HEK293T (cell line): ENCODE results near the gene TRIM10.

Experiments used
- CTCF ChIA-PET: fragments of 350-600 bp; formaldehyde crosslinking; extraction: SDS; loops from one replicate; lab custom pipeline; 2021; ENCODE audit warnings: antibody characterized with exemption, inconsistent platforms; lab: Yijun Ruan, JAX
- POLR2A ChIA-PET: fragments of 350-600 bp; formaldehyde crosslinking; extraction: SDS; loops from one replicate; lab custom pipeline; 2020; ENCODE audit warnings: antibody characterized with exemption, inconsistent platforms; lab: Yijun Ruan, JAX
- DNase-seq: peaks from one replicate; pipeline ENCODE4 v3.0.0; 2012; ENCODE audit warnings: mixed read lengths; ENCODE audit errors: extremely low spot score
- ARNT ChIP-seq: fragments of 450-650 bp; IDR thresholded peaks from 2 replicates; pipeline ENCODE4 v1.6.1; 2017; ENCODE audit warnings: mild to moderate bottlenecking
- BHLHE40 ChIP-seq: fragments of 450-650 bp; IDR thresholded peaks from 2 replicates; pipeline ENCODE4 v1.6.1; 2016; ENCODE audit warnings: mild to moderate bottlenecking, moderate library complexity, borderline replicate concordance
- CTBP1 ChIP-seq: fragments of 450-650 bp; IDR thresholded peaks from 2 replicates; pipeline ENCODE4 v1.6.1; 2016; ENCODE audit warnings: borderline replicate concordance
- ELF4 ChIP-seq: fragments of 450-650 bp; IDR thresholded peaks from 2 replicates; pipeline ENCODE4 v1.6.1; 2017; ENCODE audit warnings: antibody characterized with exemption
- FOXA1 ChIP-seq: fragments of 450-650 bp; IDR thresholded peaks from 2 replicates; pipeline ENCODE4 v1.6.1; 2016; ENCODE audit warnings: mild to moderate bottlenecking
- FOXK2 ChIP-seq: fragments of 450-650 bp; IDR thresholded peaks from 2 replicates; pipeline ENCODE4 v1.6.1; 2016; ENCODE audit warnings: mild to moderate bottlenecking
- FOXM1 ChIP-seq: fragments of 450-650 bp; IDR thresholded peaks from 2 replicates; pipeline ENCODE4 v1.6.1; 2017; ENCODE audit warnings: mild to moderate bottlenecking, borderline replicate concordance
- HDGF ChIP-seq: fragments of 450-650 bp; IDR thresholded peaks from 2 replicates; pipeline ENCODE4 v1.6.1; 2017; ENCODE audit warnings: antibody characterized with exemption, borderline replicate concordance
- L3MBTL2 ChIP-seq: fragments of 450-650 bp; conservative IDR thresholded peaks from 2 replicates; pipeline ENCODE4 v1.6.1; 2016; ENCODE audit warnings: mild to moderate bottlenecking
- LEF1 ChIP-seq: fragments of 450-650 bp; IDR thresholded peaks from 2 replicates; pipeline ENCODE4 v1.6.1; 2017; ENCODE audit warnings: mild to moderate bottlenecking, borderline replicate concordance
- NFRKB ChIP-seq: fragments of 450-650 bp; IDR thresholded peaks from 2 replicates; pipeline ENCODE4 v1.6.1; 2016; ENCODE audit warnings: mild to moderate bottlenecking, moderate library complexity
- SP1 ChIP-seq: fragments of 450-650 bp; IDR thresholded peaks from 2 replicates; pipeline ENCODE4 v1.6.1; 2017
- SUZ12 ChIP-seq: fragments of 450-650 bp; IDR thresholded peaks from 2 replicates; pipeline ENCODE4 v1.6.1; 2016; ENCODE audit warnings: mild to moderate bottlenecking
- TARDBP ChIP-seq: fragments of 450-650 bp; IDR thresholded peaks from 2 replicates; pipeline ENCODE4 v1.6.1; 2016
- ZNF384 ChIP-seq: fragments of 450-650 bp; IDR thresholded peaks from 2 replicates; pipeline ENCODE4 v1.6.1; 2016
- TF ChIP-seq, protein P1 (sequence below): fragments of 450-650 bp; IDR thresholded peaks from 2 replicates; pipeline ENCODE4 v1.6.1; 2016

The TRIM10 gene

DNA sequence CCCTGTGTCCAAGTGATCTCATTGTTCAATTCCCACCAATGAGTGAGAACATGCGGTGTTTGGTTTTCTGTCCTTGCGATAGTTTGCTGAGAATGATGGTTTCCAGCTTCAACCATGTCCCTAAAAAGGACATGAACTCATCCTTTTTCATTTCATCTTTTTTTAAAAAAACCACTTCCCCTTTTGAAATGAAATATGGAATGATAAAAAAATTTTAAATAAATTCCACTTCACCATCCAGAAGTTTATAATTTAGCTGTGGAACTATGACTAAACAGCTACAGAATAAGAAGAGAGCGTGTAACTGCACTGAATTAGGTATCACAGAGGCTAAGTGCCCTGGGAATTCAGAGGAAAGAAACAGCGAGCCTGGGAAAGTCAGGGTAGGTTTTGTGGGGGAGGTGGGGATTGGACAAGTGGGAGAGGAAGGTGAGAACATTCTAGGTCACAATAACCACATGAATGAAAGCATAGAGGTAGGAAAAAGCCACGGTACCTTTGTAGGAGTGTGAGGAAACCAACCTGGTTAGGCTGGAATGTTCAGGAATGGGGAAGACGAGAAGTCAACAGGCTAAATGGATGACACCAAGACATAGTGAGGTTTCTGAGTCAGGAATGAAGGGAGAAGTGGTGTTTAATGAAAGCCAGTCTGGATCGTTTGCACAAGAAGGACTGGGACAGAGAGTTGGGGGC, 11.0 kb downstream of the TRIM10 start:
- POLR2A ChIA-PET = no interaction called here
- DNase-seq = no peak

DNA sequence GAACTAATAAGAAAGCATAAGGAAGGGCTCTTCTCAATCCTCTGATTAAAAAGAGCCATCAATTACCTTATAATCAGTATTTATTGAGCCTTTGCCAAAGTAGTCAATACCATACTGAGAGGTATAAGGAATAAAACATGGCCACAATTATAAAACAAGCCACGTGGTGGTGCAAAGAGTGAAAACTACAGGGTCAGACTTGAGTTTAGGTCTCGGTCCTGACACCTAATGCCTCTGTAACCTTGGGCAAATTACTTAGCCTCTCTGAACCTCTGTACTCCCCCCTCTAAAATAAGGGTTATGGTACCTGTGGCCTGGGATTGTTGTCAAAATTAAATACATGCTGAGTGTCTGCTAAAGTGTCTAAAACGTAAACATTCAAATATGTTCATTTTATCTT, 11.8 kb downstream of the TRIM10 start:
- CTCF ChIA-PET = interaction anchor here (1.3 kb wide), 1 partner anchor 17 kb away, joined by 3 read pairs; no protein-coding TSS in a partner anchor
- no peak for DNase-seq
- POLR2A ChIA-PET = no interaction called here
- TF ChIP-seq FOXM1 = no peak
- no peak for TF ChIP-seq SUZ12
- no peak for TF ChIP-seq ELF4
- TF ChIP-seq ZNF384 = no peak
- no peak for TF ChIP-seq BHLHE40
- no peak for TF ChIP-seq HDGF
- no peak for TF ChIP-seq L3MBTL2
- no peak for TF ChIP-seq SP1
- TF ChIP-seq FOXK2 = no peak
- TF ChIP-seq FOXA1 = no peak
- no peak for TF ChIP-seq LEF1
- no peak for TF ChIP-seq TARDBP

More for the DNA sequence above, 11.0 kb downstream of the TRIM10 start:
- TF ChIP-seq FOXM1 (no peak), FOXK2 (no peak), LEF1 (no peak), HDGF (no peak), SP1 (no peak)
- TF ChIP-seq, protein P1, sequence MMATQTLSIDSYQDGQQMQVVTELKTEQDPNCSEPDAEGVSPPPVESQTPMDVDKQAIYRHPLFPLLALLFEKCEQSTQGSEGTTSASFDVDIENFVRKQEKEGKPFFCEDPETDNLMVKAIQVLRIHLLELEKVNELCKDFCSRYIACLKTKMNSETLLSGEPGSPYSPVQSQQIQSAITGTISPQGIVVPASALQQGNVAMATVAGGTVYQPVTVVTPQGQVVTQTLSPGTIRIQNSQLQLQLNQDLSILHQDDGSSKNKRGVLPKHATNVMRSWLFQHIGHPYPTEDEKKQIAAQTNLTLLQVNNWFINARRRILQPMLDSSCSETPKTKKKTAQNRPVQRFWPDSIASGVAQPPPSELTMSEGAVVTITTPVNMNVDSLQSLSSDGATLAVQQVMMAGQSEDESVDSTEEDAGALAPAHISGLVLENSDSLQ = no peak
- CTCF ChIA-PET = no interaction called here

DNA sequence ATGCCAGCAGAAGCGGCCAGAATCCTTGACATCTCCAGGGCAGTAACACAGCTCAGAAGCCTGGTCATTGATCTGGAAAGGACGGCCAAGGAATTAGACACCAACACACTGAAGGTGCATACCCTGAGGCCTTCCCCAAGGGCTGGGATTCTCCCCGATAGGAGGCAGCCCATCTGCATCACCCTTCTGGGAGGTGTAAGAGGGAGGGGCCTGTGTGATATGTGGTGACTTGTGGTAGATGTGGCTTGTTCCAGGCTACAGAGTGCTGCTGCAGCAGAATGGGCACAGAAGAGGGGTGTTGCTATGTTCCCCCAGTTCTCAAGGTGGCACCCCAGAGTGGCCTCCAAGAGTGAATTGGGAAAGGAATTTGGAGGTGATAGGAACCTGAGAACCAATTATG, 13.9 kb downstream of the TRIM10 start:
- TF ChIP-seq ARNT (no peak), FOXM1 (no peak), ELF4 (no peak), SP1 (no peak), LEF1 (no peak), NFRKB (no peak), L3MBTL2 (no peak), FOXK2 (no peak), SUZ12 (no peak), TARDBP (no peak), BHLHE40 (no peak), HDGF (no peak), ZNF384 (no peak), CTBP1 (no peak), FOXA1 (no peak)
- TF ChIP-seq, protein P1 = no peak
- CTCF ChIA-PET = no interaction called here
- POLR2A ChIA-PET = no interaction called here

DNA sequence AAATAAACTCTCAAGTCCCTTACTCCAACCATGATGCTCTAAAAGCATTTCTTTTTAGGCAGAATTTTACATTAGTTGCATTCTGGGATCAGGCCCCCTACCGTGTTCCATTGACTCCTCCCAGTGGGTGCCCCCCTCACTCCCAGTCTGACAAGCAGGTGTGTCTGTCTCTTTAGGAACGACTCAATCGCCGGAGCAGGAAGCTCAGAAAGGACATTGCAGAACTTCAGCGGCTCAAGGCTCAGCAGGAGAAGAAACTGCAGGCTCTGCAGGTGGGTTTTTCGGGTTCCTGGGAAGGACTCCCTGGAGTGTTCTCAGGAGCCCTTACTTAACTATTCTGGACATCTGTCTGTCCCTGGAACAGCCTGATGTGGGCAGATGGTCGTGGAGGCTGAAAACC, 15.2 kb downstream of the TRIM10 start:
- ChIA-PET POLR2A (no interaction called here), CTCF (interaction anchor here (0.7 to 1.0 kb wide), 2 partner anchors 14 to 37 kb away, joined by 3 to 8 read pairs; no protein-coding TSS in a partner anchor)
- TF ChIP-seq LEF1 (no peak), BHLHE40 (no peak), NFRKB (no peak), L3MBTL2 (no peak), ARNT (no peak), FOXA1 (no peak), CTBP1 (no peak), ELF4 (no peak), SP1 (no peak), HDGF (no peak), TARDBP (no peak), FOXK2 (no peak)
- TF ChIP-seq, protein P1 = no peak
- no peak for DNase-seq

More for the DNA sequence above, 13.9 kb downstream of the TRIM10 start:
- DNase-seq = no peak

DNA sequence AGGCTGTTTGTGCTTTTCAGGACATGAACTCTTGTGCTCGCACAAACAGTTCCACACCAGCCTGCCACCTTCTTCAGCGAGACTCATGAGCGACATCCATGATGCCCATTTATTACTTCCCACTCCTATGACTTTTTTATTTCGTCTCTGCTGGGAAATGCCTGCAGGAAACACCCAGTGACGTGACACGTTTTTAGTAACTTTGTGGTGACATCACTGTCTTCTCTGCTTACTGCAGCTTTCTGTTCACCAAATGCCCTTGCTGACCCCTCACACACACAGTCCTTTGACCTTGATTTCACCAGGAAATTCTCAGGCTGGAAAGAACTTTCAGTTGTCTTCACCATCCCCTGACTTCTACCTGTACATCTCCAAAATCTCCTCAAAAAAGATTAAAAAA, 16.2 kb downstream of the TRIM10 start:
- ChIA-PET CTCF (interaction anchor here (1.0 kb wide), 1 partner anchor 13 kb away, joined by 8 read pairs; no protein-coding TSS in a partner anchor), POLR2A (no interaction called here)
- TF ChIP-seq CTBP1 = no peak
- no peak for TF ChIP-seq ELF4
- TF ChIP-seq SUZ12 = no peak
- TF ChIP-seq SP1 = no peak
- TF ChIP-seq LEF1 = no peak
- TF ChIP-seq, protein P1 = no peak
- no peak for TF ChIP-seq FOXK2
- TF ChIP-seq ARNT = no peak
- no peak for TF ChIP-seq TARDBP
- TF ChIP-seq NFRKB = no peak
- DNase-seq = no peak

DNA sequence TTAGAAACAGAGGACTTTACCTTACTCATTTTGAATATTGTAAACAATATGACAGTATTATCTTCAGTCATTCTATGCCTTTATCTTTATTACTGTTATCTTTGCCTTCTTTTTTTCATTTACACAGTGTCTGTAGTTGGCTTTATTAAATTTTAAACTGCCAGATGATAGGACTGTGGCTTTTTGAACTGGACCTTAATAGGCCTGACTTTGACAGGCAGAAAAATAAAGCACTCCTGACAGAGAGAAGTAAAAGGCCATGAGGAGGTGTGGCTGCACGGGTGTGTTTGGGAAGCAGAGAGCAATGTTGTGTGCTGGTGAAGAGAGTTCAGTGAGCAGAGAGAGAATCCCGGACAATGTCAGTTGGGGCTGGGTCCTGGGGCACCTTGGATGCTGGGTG, 17.2 kb downstream of the TRIM10 start:
- CTCF ChIA-PET = interaction anchor here (0.5 kb wide), 1 partner anchor 79 kb away, joined by 3 read pairs; no protein-coding TSS in a partner anchor
- TF ChIP-seq SUZ12 (no peak), BHLHE40 (no peak), LEF1 (no peak), SP1 (no peak), L3MBTL2 (no peak), NFRKB (no peak), FOXM1 (no peak), FOXA1 (no peak), ELF4 (no peak), TARDBP (no peak), CTBP1 (no peak), ARNT (no peak), ZNF384 (no peak), HDGF (no peak), FOXK2 (no peak)
- TF ChIP-seq, protein P1 = no peak
- DNase-seq = no peak
- POLR2A ChIA-PET = interaction anchor here (0.6 to 1.4 kb wide), 2 partner anchors 77 to 83 kb away, joined by 3 read pairs; partner anchors contain the start of genes POLR1H and PPP1R11
